Panc1 (cell line): Measurements from ENCODE around the gene IST1. TPM values are rescaled to one million over a fixed set of nuclear protein-coding genes. Genes with fewer than 3 reads are reported as not detected.

Experiments used
- ATAC-seq: fragments of 200-7000 bp; cut with Tn5 transposase; 2 replicates; pipeline ENCODE4 v1.9.1; 2020; ENCODE audit warnings: mild to moderate bottlenecking, moderate library complexity
- BruUV-seq: library from RNA; stranded (reverse); fragments of 400-500 nt; replicated peaks from 2 replicates; lab custom pipeline; 2021; lab: Mats Ljungman, UMichigan
- CTCF ChIA-PET: fragments of 300-600 bp; sonication (Branson Sonifier 250); formaldehyde crosslinking; loops from one replicate; lab custom pipeline; 2022; ENCODE audit warnings: antibody characterized with exemption; lab: Charles Lee
- POLR2A ChIA-PET: fragments of 300-600 bp; sonication (Branson Sonifier 250); formaldehyde crosslinking; loops from one replicate; lab custom pipeline; 2022; ENCODE audit warnings: antibody characterized with exemption; lab: Charles Lee
- DNase-seq: peaks from one replicate; pipeline ENCODE4 v3.0.0-alpha.2; 2010; ENCODE audit warnings: low read depth, low spot score
- H3K27ac ChIP-seq: 2 replicates; pipeline ENCODE4 v1.5.1; 2011; ENCODE audit warnings: mild to moderate bottlenecking, low read length, inconsistent platforms
- H3K27me3 ChIP-seq: fragments of 200-500 bp; sonication (Bioruptor generic); 2 replicates; pipeline ENCODE4 v1.6.0; 2014; ENCODE audit warnings: low read length, inconsistent platforms; ENCODE audit not compliant: control insufficient read depth, insufficient read depth
- H3K36me3 ChIP-seq: fragments of 200-500 bp; sonication (Bioruptor generic); 2 replicates; pipeline ENCODE4 v1.5.1; 2014; ENCODE audit warnings: inconsistent platforms, mild to moderate bottlenecking, low read length, moderate library complexity; ENCODE audit not compliant: control insufficient read depth, insufficient read depth
- H3K4me1 ChIP-seq: 2 replicates; pipeline ENCODE4 v1.5.1; 2011; ENCODE audit warnings: inconsistent platforms, mild to moderate bottlenecking, low read length, moderate library complexity; ENCODE audit not compliant: control insufficient read depth, insufficient read depth
- H3K4me3 ChIP-seq, 2 experiments: 2 replicates each; pipeline ENCODE4 v1.5.1; 2011 to 2012; ENCODE audit warnings: low read depth in 2 of 2, low read length in 2 of 2, mild to moderate bottlenecking in 2 of 2, inconsistent platforms in 1 of 2, moderate library complexity in 1 of 2
- H3K9me3 ChIP-seq: fragments of 200-500 bp; sonication (Bioruptor generic); 2 replicates; pipeline ENCODE4 v1.5.1; 2014; ENCODE audit warnings: low read depth, mild to moderate bottlenecking, inconsistent platforms, low read length, moderate library complexity; ENCODE audit not compliant: control insufficient read depth, insufficient read depth
- CTCF ChIP-seq: fragments of 450-650 bp; IDR thresholded peaks from 2 replicates; pipeline ENCODE4 v1.5.1; 2017; ENCODE audit warnings: mild to moderate bottlenecking
- POLR2AphosphoS5 ChIP-seq: IDR thresholded peaks from 2 replicates; pipeline ENCODE4 v1.6.1; 2012; ENCODE audit warnings: mild to moderate bottlenecking, low read depth, low read length, moderate library complexity
- REST ChIP-seq, 2 experiments: IDR thresholded peaks; 2 replicates each; pipeline ENCODE4 v1.6.1; 2011 to 2012; ENCODE audit warnings: low read depth in 2 of 2, control low read depth in 1 of 2, low read length in 1 of 2, mild to moderate bottlenecking in 1 of 2, moderate library complexity in 1 of 2; ENCODE audit not compliant: insufficient read depth in 1 of 2
- SIN3A ChIP-seq: IDR thresholded peaks from 2 replicates; pipeline ENCODE4 v1.6.1; 2012; ENCODE audit warnings: low read depth, mild to moderate bottlenecking, low read length, moderate library complexity, borderline replicate concordance; ENCODE audit not compliant: insufficient read depth
- TCF7L2 ChIP-seq: IDR thresholded peaks from 2 replicates; pipeline ENCODE4 v1.6.1; 2011; ENCODE audit warnings: mild to moderate bottlenecking, low read depth, low read length, inconsistent platforms
- in situ Hi-C: cut with HindIII; loops from 2 replicates; pipeline ENCODE4 v1.10.0; 2016; ENCODE audit warnings: low sequenced_read_pairs, low pct_unique_long_range_greater_than_20kb
- intact Hi-C: fragments of 100-400 bp; cut with micrococcal nuclease; formaldehyde crosslinking; loops from one replicate; pipeline ENCODE4 v1.10.0; 2022; ENCODE audit not compliant: unreplicated experiment
- total RNA-seq: library from RNA; stranded (reverse); gene quantifications from one replicate; pipeline ENCODE4 v1.2.1, GENCODE V29; 2021; ENCODE audit not compliant: unreplicated experiment

IST1 gene
- total RNA-seq, 1 experiment from 2014 or later = 173 TPM

GRCh38 chr16:71971571-71971970 lies 76.2 kb downstream of the IST1 start:
- ATAC-seq (no peak), DNase-seq (no peak)
- POLR2A ChIA-PET = no interaction called here
- Histone ChIP-seq H3K4me1 (no peaks in the 10 kb centered on the region), H3K9me3 (no peaks in the 10 kb centered on the region), H3K4me3 (no peak overlapping the region), H3K36me3 (no peaks in the 10 kb centered on the region), H3K27ac (no peak overlapping the region), H3K27me3 (no peaks in the 10 kb centered on the region)
- intact Hi-C loops (no loop called here), in situ Hi-C loops (no loop called here)
- no peak for TF ChIP-seq POLR2AphosphoS5
- no peak for TF ChIP-seq REST (IDR thresholded peaks at IDR 0.05; ENCODE audit: insufficient read depth in 1 of 2, low read depth in 2 of 2, low read length in 1 of 2)
- no peak for TF ChIP-seq CTCF
- no peak for TF ChIP-seq SIN3A
- TF ChIP-seq TCF7L2 = no peak
- CTCF ChIA-PET = interaction anchor here (0.6 kb wide), 1 partner anchor 122 kb away, joined by 11 read pairs; no protein-coding TSS in a partner anchor
- BruUV-seq = no TSS peak

- no peaks in the 10 kb centered on the region for H3K4me1 ChIP-seq
- no peak overlapping the region for H3K4me3 ChIP-seq
- intact Hi-C loops = no loop called here
- DNase-seq = no peak
- TF ChIP-seq CTCF = no peak
- TF ChIP-seq POLR2AphosphoS5 = no peak
- no peak for TF ChIP-seq TCF7L2
- no peak for TF ChIP-seq REST (IDR thresholded peaks at IDR 0.05; ENCODE audit: insufficient read depth in 1 of 2, low read depth in 2 of 2, low read length in 1 of 2)
- BruUV-seq = no TSS peak
- ChIA-PET POLR2A (no interaction called here), CTCF (no interaction called here)
- no peaks in the 10 kb centered on the region for H3K27me3 ChIP-seq
- no peak for ATAC-seq
- H3K27ac ChIP-seq = no peak overlapping the region
- in situ Hi-C loops = no loop called here
- H3K9me3 ChIP-seq = no peaks in the 10 kb centered on the region
- H3K36me3 ChIP-seq = no peaks in the 10 kb centered on the region
These were observed 77.0 kb downstream of the IST1 start for GRCh38 chr16:71972356-71972755.
